IPS-18a (cell line): ENCODE measurements around the gene PTPRZ1.

Experiments
- H3K27ac ChIP-seq: one replicate; pipeline ENCODE4 v1.5.1; 2013; ENCODE audit warnings: low read length
- H3K27me3 ChIP-seq: one replicate; pipeline ENCODE4 v1.6.1; 2013; ENCODE audit warnings: mild to moderate bottlenecking, low read length; ENCODE audit not compliant: control insufficient read depth, insufficient read depth
- H3K36me3 ChIP-seq: one replicate; pipeline ENCODE4 v1.6.1; 2013; ENCODE audit warnings: low read depth, low read length; ENCODE audit not compliant: control insufficient read depth
- H3K4me1 ChIP-seq: one replicate; pipeline ENCODE4 v1.6.1; 2013; ENCODE audit warnings: low read depth, low read length; ENCODE audit not compliant: control insufficient read depth
- H3K4me3 ChIP-seq: one replicate; pipeline ENCODE4 v1.5.1; 2013; ENCODE audit warnings: low read length
- H3K9ac ChIP-seq: one replicate; pipeline ENCODE4 v1.6.1; 2013; ENCODE audit warnings: mild to moderate bottlenecking, low read length, moderate library complexity
- H3K9me3 ChIP-seq: one replicate; pipeline ENCODE4 v1.6.1; 2013; ENCODE audit warnings: low read depth, low read length; ENCODE audit not compliant: control insufficient read depth

The PTPRZ1 gene

GRCh38 chr7:121901026-121901425, 28.1 kb downstream of the PTPRZ1 start:
- H3K36me3 ChIP-seq: peaks cover 30% of the 10 kb centered on the region
- H3K27me3 ChIP-seq: no peaks in the 10 kb centered on the region
- H3K4me3 ChIP-seq: no peak overlapping the region
- H3K9me3 ChIP-seq: no peaks in the 10 kb centered on the region
- no peak overlapping the region for H3K9ac ChIP-seq
- H3K4me1 ChIP-seq: peaks cover 9% of the 10 kb centered on the region
- peak overlapping the region; percentile 30 for H3K27ac ChIP-seq

GRCh38 chr7:121904120-121904519, 31.2 kb downstream of the PTPRZ1 start:
- Histone ChIP-seq H3K9ac (no peak overlapping the region), H3K27ac (no peak overlapping the region), H3K4me1 (peaks cover 7% of the 10 kb centered on the region), H3K4me3 (no peak overlapping the region), H3K27me3 (no peaks in the 10 kb centered on the region), H3K36me3 (peaks cover 19% of the 10 kb centered on the region), H3K9me3 (no peaks in the 10 kb centered on the region)

GRCh38 chr7:121908042-121908441, 35.1 kb downstream of the PTPRZ1 start:
- peaks cover 16% of the 10 kb centered on the region for H3K4me1 ChIP-seq
- H3K36me3 ChIP-seq: no peaks in the 10 kb centered on the region
- H3K9me3 ChIP-seq: no peaks in the 10 kb centered on the region
- H3K27me3 ChIP-seq: no peaks in the 10 kb centered on the region
- H3K4me3 ChIP-seq: no peak overlapping the region
- no peak overlapping the region for H3K9ac ChIP-seq
- H3K27ac ChIP-seq: no peak overlapping the region

- Histone ChIP-seq H3K27me3 (no peaks in the 10 kb centered on the region), H3K9me3 (no peaks in the 10 kb centered on the region), H3K27ac (no peak overlapping the region)
These were observed 36.9 kb downstream of the PTPRZ1 start for GRCh38 chr7:121909716-121910345.

GRCh38 chr7:121913947-121914675, 41.1 kb downstream of the PTPRZ1 start:
- H3K27me3 ChIP-seq: no peaks in the 10 kb centered on the region
- no peak overlapping the region for H3K9ac ChIP-seq
- no peaks in the 10 kb centered on the region for H3K9me3 ChIP-seq
- no peak overlapping the region for H3K4me3 ChIP-seq
- no peak overlapping the region for H3K27ac ChIP-seq
- no peaks in the 10 kb centered on the region for H3K36me3 ChIP-seq
- H3K4me1 ChIP-seq: peaks cover 29% of the 10 kb centered on the region

More at GRCh38 chr7:121909716-121910345, 36.9 kb downstream of the PTPRZ1 start:
- Histone ChIP-seq H3K4me1 (peaks cover 26% of the 10 kb centered on the region), H3K36me3 (no peaks in the 10 kb centered on the region), H3K4me3 (no peak overlapping the region), H3K9ac (no peak overlapping the region)

- no peaks in the 10 kb centered on the region for H3K9me3 ChIP-seq
- H3K4me1 ChIP-seq: peaks cover 29% of the 10 kb centered on the region
- H3K27ac ChIP-seq: no peak overlapping the region
- H3K4me3 ChIP-seq: no peak overlapping the region
- no peaks in the 10 kb centered on the region for H3K36me3 ChIP-seq
- H3K27me3 ChIP-seq: no peaks in the 10 kb centered on the region
- no peak overlapping the region for H3K9ac ChIP-seq
These were observed 41.8 kb downstream of the PTPRZ1 start for GRCh38 chr7:121914676-121915279.

GRCh38 chr7:121916211-121916610, 43.2 kb downstream of the PTPRZ1 start:
- no peaks in the 10 kb centered on the region for H3K9me3 ChIP-seq
- H3K4me3 ChIP-seq: no peak overlapping the region
- H3K4me1 ChIP-seq: peaks cover 35% of the 10 kb centered on the region
- no peak overlapping the region for H3K27ac ChIP-seq
- H3K27me3 ChIP-seq: no peaks in the 10 kb centered on the region
- H3K36me3 ChIP-seq: no peaks in the 10 kb centered on the region
- no peak overlapping the region for H3K9ac ChIP-seq

- no peaks in the 10 kb centered on the region for H3K27me3 ChIP-seq
- H3K4me3 ChIP-seq: no peak overlapping the region
- H3K9me3 ChIP-seq: no peaks in the 10 kb centered on the region
- no peak overlapping the region for H3K27ac ChIP-seq
- H3K4me1 ChIP-seq: peaks cover 43% of the 10 kb centered on the region
- H3K36me3 ChIP-seq: no peaks in the 10 kb centered on the region
- H3K9ac ChIP-seq: no peak overlapping the region
These were observed 47.0 kb downstream of the PTPRZ1 start for GRCh38 chr7:121919986-121920385.

GRCh38 chr7:121924269-121925186, 51.6 kb downstream of the PTPRZ1 start:
- Histone ChIP-seq H3K9me3 (no peaks in the 10 kb centered on the region), H3K4me1 (peaks cover 47% of the 10 kb centered on the region), H3K27me3 (no peaks in the 10 kb centered on the region), H3K4me3 (peak overlapping the region; percentile 27), H3K36me3 (peaks cover 6% of the 10 kb centered on the region), H3K27ac (no peak overlapping the region), H3K9ac (peak overlapping the region; percentile 18)

- Histone ChIP-seq H3K9ac (no peak overlapping the region), H3K27me3 (no peaks in the 10 kb centered on the region), H3K36me3 (peaks cover 12% of the 10 kb centered on the region), H3K4me1 (peaks cover 27% of the 10 kb centered on the region), H3K9me3 (no peaks in the 10 kb centered on the region), H3K27ac (peak overlapping the region; percentile 56), H3K4me3 (no peak overlapping the region)
These were observed 58.4 kb downstream of the PTPRZ1 start for GRCh38 chr7:121931149-121931902.
